NT2/D1 (cell line): Measurements from ENCODE around the gene CRYL1.

Experiments used
- SUZ12 ChIP-seq: IDR thresholded peaks from 2 replicates; pipeline ENCODE4 v1.6.1; 2011; ENCODE audit not compliant: insufficient read length, insufficient read depth; ENCODE audit errors: extremely low read depth
- YY1 ChIP-seq: IDR thresholded peaks from 2 replicates; pipeline ENCODE4 v1.6.1; 2011; ENCODE audit not compliant: insufficient read length, insufficient read depth
- ZNF274 ChIP-seq: IDR thresholded peaks from 2 replicates; pipeline ENCODE4 v1.6.1; 2011; ENCODE audit warnings: mild to moderate bottlenecking, low read depth, low read length

- no peak for TF ChIP-seq YY1
- TF ChIP-seq ZNF274: no peak
- TF ChIP-seq SUZ12: no peak
These were observed 162.5 kb downstream of the CRYL1 start for GRCh38 chr13:20363172-20363571.
